A204.1 (cell line): ENCODE results near the gene HNRNPUL2.
A peak's percentile ranks its signal among the peaks of the same experiment; 100 is the strongest.
"Not testable (repeated sequence)": the region's sequence is repeated elsewhere in the genome, so short reads cannot be mapped to it uniquely, and the experiment has no call there.

Experiments used
- FAIRE-seq: peaks from 2 replicates; lab custom pipeline; 2012; peaks lifted over from hg19 to GRCh38; lab: Jason Lieb, UNC

The HNRNPUL2 gene

GRCh38 chr11:62727165-62727871 lies at the start of gene HNRNPUL2:
Gene HNRNPUL2, minus strand, starts transcription at chr11:62727457. Its CDS starts 301 bp downstream, at chr11:62727156.
- FAIRE-seq = peak; percentile 93

- no peak for FAIRE-seq
Observed at GRCh38 chr11:62775646-62776045, 48.4 kb upstream of the HNRNPUL2 start.

- no peak for FAIRE-seq
Observed at GRCh38 chr11:62774407-62774806, 47.1 kb upstream of the HNRNPUL2 start.

- FAIRE-seq = peak; percentile 85
Observed at GRCh38 chr11:62771144-62772021, 44.1 kb upstream of the HNRNPUL2 start, which contains the start of gene TAF6L. Gene TAF6L, plus strand, starts transcription at chr11:62771396. Its CDS starts 4,388 bp downstream, at chr11:62775784.

GRCh38 chr11:62770778-62771143 lies 43.5 kb upstream of the HNRNPUL2 start:
- no peak for FAIRE-seq

GRCh38 chr11:62760867-62761227 lies 33.6 kb upstream of the HNRNPUL2 start:
- FAIRE-seq = not testable (repeated sequence)

GRCh38 chr11:62757846-62758788 lies 30.9 kb upstream of the HNRNPUL2 start:
- FAIRE-seq = no peak

- no peak for FAIRE-seq
Observed at GRCh38 chr11:62755086-62755615, 27.9 kb upstream of the HNRNPUL2 start.

- FAIRE-seq = peak; percentile 97
Observed at GRCh38 chr11:62753736-62754603, 26.7 kb upstream of the HNRNPUL2 start, which contains the start of gene ZBTB3. Gene ZBTB3, minus strand, starts transcription at chr11:62754160. Its CDS starts 496 bp downstream, at chr11:62753664.

GRCh38 chr11:62752994-62753735 lies 25.9 kb upstream of the HNRNPUL2 start:
- FAIRE-seq = no peak

- FAIRE-seq = no peak
Observed at GRCh38 chr11:62752177-62752785, 25.0 kb upstream of the HNRNPUL2 start.

- FAIRE-seq = not testable (repeated sequence)
Observed at GRCh38 chr11:62749931-62750330, 22.7 kb upstream of the HNRNPUL2 start.

- FAIRE-seq = no peak
Observed at GRCh38 chr11:62747475-62748160, 20.4 kb upstream of the HNRNPUL2 start.

- FAIRE-seq = no peak
Observed at GRCh38 chr11:62737196-62737595, 9.9 kb upstream of the HNRNPUL2 start.

GRCh38 chr11:62732830-62733229 lies 5.6 kb upstream of the HNRNPUL2 start:
- peak; percentile 61 for FAIRE-seq

- not testable (repeated sequence) for FAIRE-seq
Observed at GRCh38 chr11:62730076-62730475, 2.8 kb upstream of the HNRNPUL2 start.

GRCh38 chr11:62728171-62728988 lies 1.1 kb upstream of the HNRNPUL2 start, which contains the start of gene TTC9C:
Gene TTC9C, plus strand, starts transcription at chr11:62728486. Its CDS starts 363 bp downstream, at chr11:62728849.
- FAIRE-seq = peak; percentile 27

- peak; percentile 97 for FAIRE-seq
Observed at GRCh38 chr11:62727872-62728170, 564 bp upstream of the HNRNPUL2 start.
